Fibroblast of upper back skin (primary cell): ENCODE measurements around the gene CCDC136.
A peak's percentile ranks its signal among the peaks of the same experiment; 100 is the strongest.

Experiments used
- DNase-seq: peaks from one replicate; pipeline ENCODE4 v3.0.0-alpha.2; 2013

CCDC136 gene

DNA sequence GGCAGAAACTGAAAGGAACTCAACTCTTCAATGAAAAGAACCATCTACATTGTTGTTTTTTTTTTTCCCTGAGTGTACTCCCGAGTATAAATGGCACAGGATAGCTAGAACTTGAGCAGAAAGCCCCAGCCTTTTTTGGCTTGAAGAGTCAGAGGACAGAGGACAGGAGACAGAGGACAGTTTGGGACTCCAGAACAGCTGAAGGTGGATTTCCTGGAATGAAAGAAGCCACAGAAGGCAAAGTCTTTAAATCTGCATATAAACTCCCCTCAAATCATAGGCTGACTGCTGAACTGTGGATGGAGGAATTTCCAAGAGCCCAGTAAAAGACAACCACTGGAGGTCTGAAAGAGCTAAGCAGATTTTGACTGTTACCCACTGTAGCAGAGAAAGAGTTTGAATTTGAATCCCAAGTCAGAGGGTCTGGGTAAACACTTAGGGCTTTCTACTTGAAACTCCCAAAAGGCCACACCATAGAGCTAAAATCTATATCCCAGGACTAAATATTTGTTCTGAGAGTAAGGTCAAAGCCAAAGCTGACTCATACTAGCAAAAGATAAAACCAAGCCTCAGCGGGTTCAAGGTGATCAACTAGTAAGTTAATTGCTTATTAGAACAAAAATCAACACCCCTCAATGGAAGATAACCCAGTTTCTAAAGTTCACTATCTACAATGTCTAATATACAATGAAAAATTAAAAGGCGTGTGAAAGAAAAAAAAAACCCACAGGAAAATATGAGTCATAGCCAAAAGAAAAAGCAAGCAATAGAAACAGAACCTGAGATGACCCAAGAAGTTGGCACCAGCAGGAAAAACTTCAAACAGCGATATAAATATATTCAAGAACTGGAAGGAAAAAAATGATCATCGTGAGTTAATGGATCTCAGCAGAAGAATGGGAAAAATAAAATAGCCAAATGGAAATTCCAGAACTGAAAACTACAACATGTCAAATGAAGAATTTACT lies 14.3 kb upstream of the CCDC136 start:
- no peak for DNase-seq

DNA sequence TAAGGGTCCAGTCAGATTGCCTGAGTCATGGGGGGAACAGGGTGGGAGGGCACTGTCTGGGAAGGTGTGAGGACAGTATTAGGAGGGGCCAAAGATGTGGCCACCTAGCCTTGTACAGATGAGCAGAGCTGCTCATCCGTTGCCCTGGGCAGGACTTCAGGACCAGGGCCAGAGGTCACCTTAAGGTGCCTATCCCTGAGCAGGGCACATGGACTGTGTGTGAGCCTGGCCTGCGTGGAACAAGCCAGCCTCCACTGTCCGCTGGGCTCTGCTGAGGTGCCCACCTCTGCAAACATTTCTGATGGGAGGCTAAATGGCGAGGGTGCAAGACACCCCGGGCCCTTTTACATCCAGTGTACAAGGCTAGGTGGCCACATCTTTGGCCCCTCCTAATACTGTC lies 12.8 kb upstream of the CCDC136 start:
- DNase-seq, result no peak

DNA sequence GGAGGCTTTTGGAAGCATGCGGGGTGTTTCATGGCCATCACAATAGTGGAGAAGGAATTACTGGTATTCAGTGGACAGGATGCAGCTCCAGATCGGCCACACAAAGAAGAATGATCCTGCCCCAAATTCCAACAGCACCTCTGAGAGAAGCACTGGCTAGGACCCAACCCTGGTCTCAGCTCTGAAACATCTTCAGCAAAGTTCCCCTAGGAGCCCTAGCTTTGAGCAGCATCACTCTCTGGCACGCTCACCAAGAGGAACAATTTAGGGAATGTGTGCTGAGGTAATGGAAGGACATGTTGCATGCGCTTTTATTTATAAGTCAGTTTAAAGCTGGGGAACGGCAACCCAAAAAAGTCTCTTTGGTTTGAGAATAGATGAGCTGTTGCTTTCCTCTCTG lies 10.6 kb upstream of the CCDC136 start:
- DNase-seq, result peak; percentile 93

DNA sequence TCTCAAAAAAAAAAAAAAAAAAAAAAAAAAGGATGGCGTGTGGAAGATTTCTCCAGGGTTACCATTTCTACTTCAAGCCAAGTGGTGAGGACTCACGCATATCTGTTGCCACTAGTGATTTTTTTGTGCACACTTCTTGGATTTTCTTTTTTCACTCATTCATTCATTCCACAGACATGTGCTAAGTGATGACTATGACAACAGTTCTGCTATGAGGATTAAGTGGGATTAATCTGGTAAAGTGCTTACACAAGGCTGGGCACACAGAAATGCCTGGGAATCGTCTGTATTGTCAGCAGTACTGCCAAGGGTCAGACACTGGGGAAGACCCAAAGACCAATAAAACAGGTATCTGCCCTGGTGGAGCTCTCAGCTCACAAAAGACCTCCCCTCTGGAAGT lies 9.9 kb upstream of the CCDC136 start:
- DNase-seq, result no peak

DNA sequence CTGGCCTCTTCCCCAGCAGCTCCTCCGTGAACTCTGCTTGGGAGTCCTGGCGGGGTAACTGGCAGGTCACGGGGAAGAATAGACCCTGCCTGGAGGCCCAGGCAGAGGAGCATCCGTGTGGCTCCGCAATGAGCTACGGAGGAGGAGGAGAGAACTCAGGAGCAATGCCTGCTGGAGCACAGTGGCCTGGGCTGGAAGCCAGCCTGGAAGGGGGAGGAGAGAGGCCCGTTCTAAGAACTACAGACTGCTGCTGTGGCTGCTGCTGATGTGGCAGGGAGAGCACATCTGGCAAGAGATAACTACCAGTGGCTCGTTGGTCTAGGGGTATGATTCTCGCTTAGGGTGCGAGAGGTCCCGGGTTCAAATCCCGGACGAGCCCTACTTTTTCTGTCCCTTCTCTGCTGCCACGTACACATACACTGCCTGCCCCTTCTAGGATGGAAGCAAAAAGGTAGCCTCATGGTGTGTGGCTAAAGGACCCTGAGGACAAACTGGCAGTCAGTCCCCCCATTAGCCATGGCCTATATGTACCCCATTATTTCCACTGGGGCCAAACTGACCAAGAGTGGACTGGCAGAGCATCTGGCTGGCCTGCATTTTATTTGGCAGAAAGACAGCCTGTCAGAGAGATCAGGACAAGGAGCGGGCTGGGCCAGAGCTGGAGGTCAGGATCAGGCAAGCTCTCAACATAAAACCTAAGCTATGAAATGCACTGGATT lies 8.5 kb upstream of the CCDC136 start:
- DNase-seq, result peak; percentile 92

DNA sequence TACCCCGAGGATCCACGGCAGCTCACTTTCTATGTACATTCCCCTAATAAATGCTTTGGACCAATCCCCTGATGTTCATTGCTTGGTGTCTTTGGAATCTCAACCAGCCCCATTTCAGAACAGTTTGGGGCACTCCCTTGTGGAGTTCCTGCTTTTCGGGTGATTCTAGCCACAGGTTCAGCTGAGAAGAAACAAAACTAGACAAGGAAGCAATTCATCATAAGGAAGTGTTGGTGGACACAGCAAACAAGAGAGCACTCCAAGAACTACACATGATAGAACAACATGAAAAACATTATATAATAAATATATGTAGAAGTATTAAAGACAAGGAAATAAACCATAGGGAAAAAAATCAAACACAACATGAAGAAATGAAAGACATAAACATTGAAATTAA lies 6.0 kb upstream of the CCDC136 start:
- no peak for DNase-seq

DNA sequence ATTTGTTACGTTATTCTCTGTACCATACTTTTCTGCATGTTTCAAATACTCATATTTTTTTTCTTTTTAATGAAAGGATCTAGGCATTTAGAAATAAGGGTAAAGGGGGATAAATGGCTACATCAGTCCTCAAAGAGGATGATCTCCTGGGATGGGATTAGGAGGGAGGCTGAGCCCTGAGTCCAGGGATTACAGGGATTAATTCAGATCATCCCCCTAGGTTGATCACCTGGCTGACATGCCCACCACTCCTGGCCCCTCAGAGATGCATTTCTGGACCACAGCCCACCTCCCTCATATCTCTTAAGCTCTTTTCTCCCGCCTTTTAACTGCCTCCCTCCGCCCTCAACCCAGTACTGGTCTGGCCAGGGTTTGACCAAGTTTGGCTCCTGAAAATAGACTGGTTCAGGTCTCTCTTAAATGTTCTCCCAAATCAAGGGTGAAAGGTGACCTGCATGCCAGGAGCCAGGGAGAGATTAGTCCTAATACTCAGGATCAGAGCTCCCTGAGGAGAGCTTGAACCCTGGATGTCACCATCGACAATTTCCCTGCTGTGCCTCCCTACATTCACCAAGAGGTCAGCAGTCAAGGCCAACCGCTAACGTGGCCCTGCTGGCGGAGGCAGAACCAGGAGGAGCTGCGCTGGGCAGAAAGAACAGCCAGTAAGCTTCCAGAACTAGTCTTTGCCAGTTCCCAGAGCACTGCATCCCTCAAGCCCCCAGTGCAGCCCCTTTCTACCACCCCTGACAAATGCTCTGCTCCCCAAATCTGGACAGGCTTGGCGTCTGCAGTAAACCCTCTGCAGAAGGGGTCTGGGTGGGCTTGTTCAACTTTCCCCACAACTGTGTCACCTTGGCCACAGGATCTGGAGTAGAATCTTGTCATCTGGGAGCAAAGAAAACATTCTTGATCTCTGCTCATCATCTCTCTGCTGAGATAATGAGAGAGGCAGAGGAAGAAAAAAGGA lies 3.0 kb upstream of the CCDC136 start:
- DNase-seq, result no peak

DNA sequence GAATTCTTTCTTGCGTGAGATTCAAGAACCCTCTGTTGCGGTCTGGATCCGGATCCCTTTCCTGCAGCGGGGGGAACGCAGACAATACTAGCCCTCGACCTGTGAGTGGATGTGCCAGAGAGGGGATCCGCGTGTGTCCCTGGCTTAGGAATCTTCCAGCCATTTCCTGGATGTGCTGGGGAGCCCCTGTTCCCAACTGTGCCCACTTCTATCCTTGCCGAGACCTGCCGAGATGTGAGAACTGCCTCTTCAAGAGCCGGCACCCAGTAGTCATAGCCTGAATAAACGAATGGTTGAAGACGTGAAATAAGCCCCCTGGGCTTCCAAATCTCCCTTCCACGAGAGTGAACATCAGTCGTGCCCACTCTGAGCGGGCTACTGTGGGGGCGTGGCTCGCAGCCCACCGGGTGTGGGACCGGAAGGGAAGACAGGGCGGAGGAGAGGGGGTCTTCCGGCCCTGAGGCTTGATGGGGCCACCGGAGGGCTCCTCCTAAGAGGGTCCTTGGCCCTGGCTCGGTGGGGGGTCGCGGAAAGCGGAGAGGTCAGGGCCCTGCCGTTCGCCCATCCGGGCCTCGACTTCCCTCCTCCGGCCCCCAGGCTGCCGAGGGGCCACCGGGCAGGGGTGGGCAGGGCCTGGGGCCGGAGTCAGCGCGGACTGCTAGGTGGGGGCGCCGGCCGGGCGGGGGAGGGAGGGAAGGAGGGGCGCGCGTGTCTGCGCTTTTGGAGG lies 1.3 kb upstream of the CCDC136 start:
- DNase-seq, result no peak

DNA sequence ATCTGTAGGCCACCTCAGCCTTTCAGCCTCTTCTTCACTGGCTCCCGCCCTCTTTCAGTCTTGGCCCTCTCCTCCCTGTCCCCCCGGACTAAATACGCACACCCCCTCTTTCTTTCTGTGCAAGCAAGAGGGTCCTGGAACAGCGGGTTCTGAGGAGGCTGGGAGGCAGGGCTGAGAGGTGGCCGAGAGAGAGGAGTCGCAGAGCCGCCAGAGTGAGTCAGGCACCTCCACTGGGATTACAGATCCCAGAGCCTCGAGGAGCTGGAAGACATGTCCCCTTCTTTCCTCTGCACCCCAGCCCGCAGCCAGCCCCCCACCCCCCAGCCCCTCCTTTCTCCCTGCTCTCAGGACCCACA lies 182 bp downstream of the CCDC136 start:
- no peak for DNase-seq

DNA sequence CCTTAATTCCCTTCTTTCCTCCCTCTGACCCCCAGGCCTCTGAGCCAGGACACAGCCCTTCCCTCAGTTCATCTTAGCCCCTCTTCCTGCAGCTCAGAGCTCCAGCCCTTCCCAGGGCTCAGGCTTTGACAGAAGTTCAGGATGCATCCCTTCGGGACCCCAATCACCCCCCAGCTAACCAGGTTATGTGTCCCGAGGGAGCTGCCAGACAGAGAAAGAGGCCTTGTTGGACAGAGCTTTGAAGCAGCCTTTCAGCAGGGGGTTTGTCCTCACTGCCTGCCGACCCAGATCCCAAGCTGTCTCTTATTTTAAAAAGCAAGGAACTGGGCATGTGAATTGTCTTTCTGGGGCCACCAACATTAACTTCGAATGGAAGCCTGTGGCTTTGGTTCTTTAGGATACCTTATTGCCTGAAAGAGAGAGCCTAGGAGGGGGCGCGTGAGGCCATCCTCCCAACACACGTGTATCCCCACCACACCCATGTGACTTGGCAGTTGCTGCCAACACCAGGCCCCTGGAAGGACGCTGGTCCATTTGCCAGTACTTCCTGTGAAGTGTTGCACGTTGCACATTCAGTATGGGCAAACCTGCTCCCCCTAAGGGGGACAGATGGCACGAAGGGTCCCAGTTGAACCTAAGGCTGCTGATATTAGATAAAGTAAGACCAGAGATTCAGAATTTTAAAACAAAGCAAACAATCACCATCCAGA lies 858 bp downstream of the CCDC136 start:
- no peak for DNase-seq

DNA sequence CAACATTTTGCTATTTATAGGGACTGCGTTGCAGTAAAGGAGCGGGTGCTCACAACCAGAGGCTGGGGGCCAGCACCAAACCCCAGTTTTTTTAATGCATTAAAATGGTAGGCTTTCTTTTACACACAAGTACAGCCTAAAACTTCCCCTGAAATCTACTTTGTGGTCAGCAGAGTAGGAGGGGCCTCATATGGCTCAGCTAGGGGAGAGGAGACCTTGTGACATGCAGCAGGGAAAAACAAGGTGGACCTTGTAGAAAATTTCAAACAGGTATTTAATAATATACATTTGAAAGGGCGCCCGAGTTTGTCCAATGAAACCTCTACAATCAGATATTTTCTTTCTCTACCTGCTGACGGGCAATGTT lies 1.4 kb downstream of the CCDC136 start:
- DNase-seq, result no peak

DNA sequence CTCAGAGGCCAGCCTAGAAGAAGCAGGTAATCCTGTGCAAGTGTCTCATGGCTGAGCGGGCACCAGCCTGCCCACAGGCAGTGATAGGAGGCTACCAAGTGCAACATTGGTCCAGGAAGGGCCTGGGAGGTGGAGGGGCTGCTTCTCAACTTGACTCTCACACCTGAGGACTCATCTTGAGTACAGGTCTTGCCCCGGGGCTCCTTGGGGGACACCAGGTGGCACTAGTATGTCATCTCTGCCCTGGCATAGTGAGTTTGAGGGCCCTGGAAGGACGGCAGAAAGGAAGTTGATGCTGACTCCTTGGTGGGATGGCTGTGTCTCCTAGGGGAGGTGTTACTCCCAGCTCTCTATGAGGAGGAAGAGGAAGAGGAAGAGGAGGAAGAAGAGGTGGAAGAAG lies 2.3 kb downstream of the CCDC136 start:
- DNase-seq, result no peak

DNA sequence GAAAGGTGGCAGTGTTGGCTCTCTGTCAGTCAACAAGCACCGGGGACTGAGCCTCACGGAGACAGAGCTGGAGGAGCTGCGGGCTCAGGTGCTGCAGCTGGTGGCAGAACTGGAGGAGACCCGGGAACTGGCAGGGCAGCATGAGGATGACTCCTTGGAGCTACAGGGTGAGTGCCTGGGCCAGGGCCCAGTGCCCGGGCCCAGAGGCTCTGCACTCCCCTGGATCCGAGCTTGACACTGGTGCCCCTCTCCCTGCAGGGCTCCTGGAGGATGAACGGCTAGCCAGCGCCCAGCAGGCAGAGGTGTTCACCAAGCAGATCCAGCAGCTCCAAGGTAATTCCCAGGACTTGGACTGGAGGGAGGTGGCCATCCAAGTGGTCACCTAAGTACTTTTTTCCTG lies 2.7 kb downstream of the CCDC136 start:
- DNase-seq, result no peak

DNA sequence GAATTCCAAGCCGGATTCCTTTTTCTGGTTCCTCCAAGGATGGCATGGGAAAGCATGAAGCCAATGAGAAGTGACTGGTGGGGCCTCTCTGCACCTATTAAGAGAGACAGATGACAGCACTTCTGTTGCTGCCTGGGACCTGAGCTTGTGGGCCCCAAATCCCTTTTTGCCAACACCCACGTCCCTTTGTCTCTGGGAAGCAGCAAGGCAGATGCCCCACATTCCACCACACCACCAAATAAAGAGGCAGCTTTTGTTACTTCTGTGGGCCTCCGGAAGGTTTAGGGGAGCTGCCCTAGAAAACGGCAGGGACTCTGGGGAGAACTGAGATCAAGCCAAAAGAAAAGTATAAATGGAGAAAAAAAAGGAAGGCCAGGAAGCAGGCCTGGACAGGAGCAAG lies 3.4 kb downstream of the CCDC136 start:
- DNase-seq, result no peak

DNA sequence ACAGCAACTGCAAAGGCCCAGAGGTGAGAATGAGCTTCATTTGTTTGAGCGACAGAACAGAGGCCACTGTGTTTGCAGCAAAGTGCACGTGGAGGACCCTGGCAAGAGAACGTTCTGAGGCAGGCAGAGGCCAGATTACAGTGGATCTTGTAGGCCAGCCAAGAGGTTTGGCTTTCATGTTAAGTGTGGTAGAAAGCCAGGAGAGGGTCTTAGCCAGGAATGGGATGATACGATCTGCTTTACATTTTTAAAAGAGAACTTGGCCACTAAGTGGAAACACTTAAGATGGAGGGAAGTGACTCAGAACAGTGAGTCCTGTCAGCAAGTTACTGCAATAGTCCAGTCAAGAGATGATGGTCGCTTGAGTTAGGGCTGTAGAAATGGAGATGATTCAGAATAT lies 4.6 kb downstream of the CCDC136 start:
- DNase-seq, result peak; percentile 93

DNA sequence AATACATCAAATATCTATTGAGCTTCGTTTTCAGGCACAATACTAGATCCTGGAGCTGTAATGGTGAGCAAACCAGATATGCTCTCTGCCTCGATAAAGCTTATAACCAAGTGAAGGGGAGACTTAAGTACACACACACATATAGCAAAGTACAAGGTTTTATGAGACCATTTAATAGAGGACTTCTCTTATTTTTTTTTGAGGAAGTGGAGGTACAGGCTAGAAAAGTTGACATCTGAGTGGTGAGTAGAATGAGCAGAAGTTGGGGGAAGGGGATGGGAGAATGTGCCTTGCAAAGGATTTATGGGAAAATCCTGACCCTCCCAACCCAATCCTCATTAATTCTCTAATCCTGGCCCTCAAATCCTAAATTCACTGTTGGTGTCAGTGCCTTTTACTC lies 7.7 kb downstream of the CCDC136 start:
- DNase-seq, result no peak

DNA sequence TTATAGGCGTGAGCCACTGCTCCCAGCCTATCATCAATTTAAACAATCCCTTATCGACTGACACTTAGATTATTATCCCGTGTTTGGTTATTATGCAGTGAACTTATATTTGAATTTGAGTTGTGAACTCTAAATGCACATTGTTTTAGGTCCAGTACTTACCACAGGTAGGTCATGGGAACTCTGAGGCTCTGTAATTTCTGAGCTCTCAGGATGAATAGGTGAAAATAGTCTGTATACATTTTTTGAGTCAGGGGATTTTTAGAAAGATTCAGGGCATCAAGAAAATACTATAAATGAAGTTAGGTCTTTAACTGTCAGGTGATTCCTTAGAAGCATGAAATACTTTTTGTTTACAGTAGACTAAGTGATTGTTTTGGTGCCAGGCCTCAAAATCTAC lies 8.8 kb downstream of the CCDC136 start:
- DNase-seq, result no peak

DNA sequence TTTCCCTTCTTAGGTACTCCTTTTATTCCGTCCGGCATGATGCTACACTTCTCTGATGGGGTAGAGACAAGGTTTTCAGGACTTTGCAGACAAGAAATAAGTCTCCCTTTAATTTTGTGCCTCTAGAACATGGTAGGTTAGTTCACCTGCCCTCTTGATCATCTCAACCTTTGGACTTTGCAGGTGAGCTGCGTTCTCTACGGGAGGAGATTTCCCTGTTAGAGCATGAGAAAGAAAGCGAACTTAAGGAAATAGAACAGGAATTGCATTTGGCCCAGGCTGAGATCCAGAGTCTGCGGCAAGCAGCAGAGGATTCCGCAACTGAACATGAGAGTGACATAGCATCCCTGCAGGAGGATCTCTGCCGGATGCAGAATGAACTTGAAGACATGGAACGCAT lies 9.2 kb downstream of the CCDC136 start:
- DNase-seq, result no peak

DNA sequence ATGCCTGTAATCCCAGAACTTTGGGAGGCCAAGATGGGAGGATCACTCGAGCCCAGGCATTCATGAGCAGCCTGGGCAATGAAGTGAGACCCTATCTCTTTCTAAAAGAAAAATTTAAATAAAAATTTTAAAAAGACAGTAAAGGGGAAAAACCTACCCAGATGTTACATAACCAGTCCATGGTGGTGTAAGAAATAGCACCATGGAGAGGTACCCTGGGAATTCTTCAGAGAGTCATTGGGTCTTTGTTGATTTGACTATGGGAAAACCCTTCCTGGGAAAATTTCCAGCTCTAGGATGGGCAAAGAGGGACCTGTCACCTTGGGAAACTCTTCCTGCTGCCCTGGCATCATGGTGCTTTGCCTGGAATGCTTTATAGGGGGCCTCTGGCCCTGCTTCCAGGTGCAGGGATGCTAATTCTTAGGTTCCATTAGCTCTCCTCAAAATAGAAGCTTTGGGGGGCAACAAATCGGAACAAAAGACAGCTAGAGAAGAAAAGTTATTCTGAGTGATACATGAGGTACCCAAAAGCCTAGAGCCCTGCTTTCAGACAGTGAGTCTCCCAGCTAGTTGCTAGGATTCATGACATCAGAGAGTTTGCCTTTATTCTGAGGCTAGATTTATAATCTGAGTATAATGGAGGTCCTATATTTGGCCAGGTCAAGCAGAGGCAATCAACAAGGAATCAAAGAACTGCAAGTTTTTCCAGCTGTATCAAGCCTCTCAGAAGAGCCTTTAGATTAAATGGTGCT lies 10.1 kb downstream of the CCDC136 start:
- no peak for DNase-seq

DNA sequence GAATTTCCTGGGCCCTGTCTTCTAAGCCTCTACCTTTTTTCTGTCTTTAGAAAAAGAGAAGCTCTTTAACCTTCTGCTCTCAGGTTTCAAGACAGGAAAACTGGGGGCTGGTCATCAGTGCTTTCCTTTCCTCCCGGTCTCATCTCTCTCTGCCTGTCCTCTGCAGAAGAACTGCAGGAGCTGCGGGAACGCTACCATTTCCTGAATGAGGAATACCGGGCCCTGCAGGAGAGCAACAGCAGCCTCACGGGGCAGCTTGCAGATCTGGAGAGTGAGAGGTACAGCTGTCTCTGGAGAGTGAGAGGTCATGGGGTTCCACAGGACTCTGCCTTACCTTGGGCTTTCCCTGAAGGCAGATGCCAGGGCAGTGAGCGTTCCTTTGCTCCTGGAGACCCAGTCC lies 12.7 kb downstream of the CCDC136 start:
- DNase-seq, result no peak

DNA sequence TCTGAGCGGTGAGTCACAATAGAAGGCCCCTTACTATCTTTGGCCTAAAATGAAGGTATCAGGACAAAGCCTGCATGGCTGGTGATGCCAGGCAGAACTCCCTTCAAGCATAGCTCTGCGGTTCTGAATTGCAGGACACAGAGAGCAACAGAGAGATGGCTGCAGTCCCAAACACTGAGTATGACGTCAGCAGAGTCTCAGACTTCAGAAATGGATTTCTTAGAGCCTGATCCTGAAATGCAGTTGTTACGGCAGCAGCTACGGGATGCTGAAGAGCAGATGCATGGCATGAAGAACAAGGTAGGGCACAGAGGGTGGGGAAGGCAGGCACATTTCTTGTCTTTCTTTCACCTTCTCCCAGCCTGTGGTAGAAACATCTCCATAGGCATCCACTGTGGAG lies 13.5 kb downstream of the CCDC136 start:
- no peak for DNase-seq
